Sigmoid colon (tissue), 7 donors: ENCODE measurements around the gene C1orf167. TPM values are rescaled to one million over a fixed set of nuclear protein-coding genes. Genes with fewer than 3 reads are reported as not detected.
A peak's percentile ranks its signal among the peaks of the same experiment; 100 is the strongest.

Experiments used
- DNase-seq: peaks from one replicate; pipeline ENCODE4 v3.0.0-alpha.2; 2019
- H3K27ac ChIP-seq, 4 donors: fragments of 200-600 bp; sonication (generic); one replicate each; pipeline ENCODE4 v1.5.1; 2016 to 2019; ENCODE audit warnings: mild to moderate bottlenecking in 1 of 4
- H3K27me3 ChIP-seq, 3 donors: fragments of 200-600 bp; sonication (generic); one replicate each; pipeline ENCODE4 v1.5.1; 2019; ENCODE audit warnings: mild to moderate bottlenecking in 1 of 3
- H3K36me3 ChIP-seq, 4 donors: fragments of 200-600 bp; sonication (generic); one replicate each; pipeline ENCODE4 v1.5.1; 2016 to 2019
- H3K4me1 ChIP-seq, 4 donors: fragments of 200-600 bp; sonication (generic); one replicate each; pipeline ENCODE4 v1.5.1; 2017 to 2019
- H3K4me3 ChIP-seq, 4 donors: fragments of 200-600 bp; sonication (generic); one replicate each; pipeline ENCODE4 v1.5.1; 2017 to 2019; ENCODE audit warnings: mild to moderate bottlenecking in 2 of 4, moderate library complexity in 1 of 4
- H3K9me3 ChIP-seq, 4 donors: fragments of 200-600 bp in 3 of 4; sonication (generic) in 3 of 4; one replicate each; pipeline versions ENCODE4 v1.5.1 to v1.6.1; 2013 to 2019
- CTCF ChIP-seq, 4 experiments: fragments of 450-650 bp in 3 of 4; fragments of 200-600 bp in 1 of 4; IDR thresholded peaks; one replicate each; pipeline ENCODE4 v1.5.1; 2016 to 2019; ENCODE audit warnings: antibody characterized with exemption in 4 of 4, mild to moderate bottlenecking in 3 of 4, moderate library complexity in 2 of 4
- EP300 ChIP-seq, 4 donors: sonication (generic); formaldehyde crosslinking; IDR thresholded peaks; one replicate each; pipeline ENCODE4 v1.6.1; 2017; ENCODE audit warnings: antibody characterized with exemption in 4 of 4
- POLR2A ChIP-seq, 2 donors: fragments of 450-650 bp; IDR thresholded peaks; one replicate each; pipeline ENCODE4 v1.6.1; 2016; ENCODE audit warnings: antibody characterized with exemption in 2 of 2, mild to moderate bottlenecking in 2 of 2, moderate library complexity in 2 of 2
- POLR2AphosphoS5 ChIP-seq, 4 donors: sonication (generic); formaldehyde crosslinking; IDR thresholded peaks; one replicate each; pipeline ENCODE4 v1.6.1; 2017; ENCODE audit warnings: antibody characterized with exemption in 4 of 4
- WGBS, 2 donors: extraction: QIAGEN DNeasy Blood & Tissue Kit; methylation state at CpG; one replicate each; pipeline ENCODE4 v1.1.7; 2013; 5-methylcytosine and 5-hydroxymethylcytosine counted together
- intact Hi-C: fragments of 100-400 bp; cut with DNase I; formaldehyde crosslinking; loops from one replicate; pipeline ENCODE4 v1.15.1; 2023
- polyA plus RNA-seq, 3 donors: library from polyadenylated mRNA; stranded (reverse); fragments of 200-250 nt; gene quantifications; one replicate each; pipeline ENCODE4 v1.2.3, GENCODE V29; 2013
- total RNA-seq, 4 donors: library from RNA; depleted of rRNA; stranded (reverse); fragments of >200 nt; gene quantifications; one replicate each; pipeline ENCODE4 v1.1.0, GENCODE V29; 2016
- donor health status: healthy with polysubstance abuse.
- donor health status: Bipolar disorder and iron deficiency.
- donor health status: healthy.

Gene C1orf167
- total and polyA plus RNA-seq, 7 donors: 0.66 to 2.4 (median 1.7) TPM; not detected in 1

GRCh38 chr1:11796036-11796828 is 34.2 kb downstream of the C1orf167 start:
- Histone ChIP-seq H3K4me1 (peaks cover 0 to 9% (median 8%) of the 10 kb centered on the region in 4 donors), H3K27ac (peak overlapping the region in 2 of 4 donors; percentile 2 to 8), H3K27me3 (no peaks in the 10 kb centered on the region), H3K36me3 (peaks cover 33 to 90% (median 42%) of the 10 kb centered on the region in 4 donors), H3K4me3 (no peak overlapping the region), H3K9me3 (no peaks in the 10 kb centered on the region)
- 96% methylated on average over 15 of the region's 15 CpGs for WGBS, 2 donors
- TF ChIP-seq CTCF (IDR thresholded peaks at IDR 0.05) (no peak), POLR2AphosphoS5 (IDR thresholded peaks at IDR 0.05) (no peak), POLR2A (IDR thresholded peaks at IDR 0.05) (no peak), EP300 (IDR thresholded peaks at IDR 0.05) (no peak)
- intact Hi-C loops: no loop called here
- peak; percentile 65 for DNase-seq

DNA sequence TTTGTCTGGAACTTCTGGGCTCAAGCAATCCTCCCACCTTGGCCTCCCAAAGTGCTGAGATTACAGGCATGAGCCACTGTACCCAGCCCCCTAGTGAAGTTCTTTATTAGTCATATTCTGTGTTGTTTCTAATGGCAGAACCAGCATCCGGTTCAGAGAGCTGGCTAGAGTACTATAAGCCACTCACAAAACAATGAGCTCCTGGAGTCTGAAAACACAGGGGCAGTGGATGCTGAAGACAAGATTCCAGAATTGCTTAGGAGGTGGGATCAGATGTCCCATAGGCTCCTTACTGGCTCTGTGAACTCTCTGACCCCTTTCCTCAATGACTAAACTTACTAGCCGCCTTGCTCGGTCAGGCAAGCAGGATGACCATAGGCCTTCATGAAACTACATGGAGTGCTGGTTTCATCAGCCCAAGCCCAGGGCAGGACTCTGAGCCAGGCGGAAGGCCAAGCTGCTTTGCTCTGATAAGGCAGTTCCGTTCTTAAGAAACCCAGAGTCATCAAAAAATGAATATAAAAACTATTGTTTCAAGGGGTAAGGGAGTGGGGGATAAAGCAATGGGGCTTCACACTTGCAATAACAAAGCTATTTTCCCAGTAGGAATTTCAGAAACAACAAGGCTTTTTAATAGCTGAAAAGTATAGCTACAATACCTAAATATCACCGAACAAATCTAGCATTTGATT is 35.7 kb downstream of the C1orf167 start:
- no peaks in the 10 kb centered on the region for H3K9me3 ChIP-seq
- H3K27ac ChIP-seq: peak overlapping the region in 2 of 4 donors; percentile 9 to 32
- no peaks in the 10 kb centered on the region for H3K27me3 ChIP-seq
- no peak overlapping the region for H3K4me3 ChIP-seq
- WGBS, 2 donors: 88 to 92% methylated on average over 6 of the region's 6 CpGs
- intact Hi-C loops: no loop called here
- peak; percentile 58 for DNase-seq
- TF ChIP-seq EP300 (IDR thresholded peaks at IDR 0.05) (no peak), CTCF (IDR thresholded peaks at IDR 0.05) (no peak), POLR2AphosphoS5 (IDR thresholded peaks at IDR 0.05) (no peak), POLR2A (IDR thresholded peaks at IDR 0.05) (no peak)
- peaks cover 33 to 79% (median 39%) of the 10 kb centered on the region in 4 donors for H3K36me3 ChIP-seq
- peaks cover 0 to 14% (median 11%) of the 10 kb centered on the region in 4 donors for H3K4me1 ChIP-seq

DNA sequence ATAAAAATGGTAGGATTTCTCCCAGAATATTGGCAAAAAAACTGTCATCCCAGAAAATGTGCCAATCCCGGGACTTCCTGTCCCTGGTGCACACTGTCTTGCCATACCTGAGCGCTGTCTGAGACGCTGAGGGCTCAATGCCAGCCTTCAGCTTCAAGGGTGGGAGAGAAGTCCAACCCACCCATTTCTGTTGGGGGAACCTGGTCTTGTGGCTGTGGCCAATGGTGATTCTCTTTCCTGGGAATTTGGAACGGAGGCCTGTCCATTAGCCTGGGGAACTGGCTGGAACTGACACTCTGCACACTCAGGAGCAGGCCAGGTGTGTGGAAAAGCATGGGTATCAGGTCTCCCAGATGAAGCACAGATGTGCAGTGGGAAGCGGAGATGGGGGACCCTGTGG is 37.1 kb downstream of the C1orf167 start:
- intact Hi-C loops: no loop called here
- Histone ChIP-seq H3K36me3 (peaks cover 27 to 66% (median 32%) of the 10 kb centered on the region in 4 donors), H3K27ac (no peak overlapping the region)

DNA sequence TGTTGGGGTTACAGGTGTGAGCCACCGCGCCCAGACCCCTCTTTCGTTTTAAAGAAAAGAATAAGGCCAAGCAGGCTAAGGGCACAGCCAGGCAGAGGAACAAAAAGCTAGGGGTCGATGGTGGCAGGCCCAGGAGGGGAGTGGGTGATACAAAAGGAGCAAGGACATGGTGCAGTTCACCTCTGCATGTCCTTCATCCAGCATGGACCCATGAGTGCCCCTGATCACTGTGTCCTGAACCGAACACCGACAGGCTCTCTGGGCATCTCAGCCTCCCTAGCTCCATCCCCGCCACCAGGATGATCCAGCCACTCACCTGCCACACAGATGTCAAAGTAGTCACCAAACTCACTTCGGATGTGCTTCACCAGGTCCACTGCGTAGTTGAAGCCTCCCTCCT is 37.9 kb downstream of the C1orf167 start:
- H3K27ac ChIP-seq: no peak overlapping the region
- H3K36me3 ChIP-seq: peaks cover 22 to 58% (median 24%) of the 10 kb centered on the region in 4 donors
- H3K4me1 ChIP-seq: peaks cover 0 to 36% (median 32%) of the 10 kb centered on the region in 4 donors
- no peaks in the 10 kb centered on the region for H3K27me3 ChIP-seq
- intact Hi-C loops: loop anchor here (5.0 to 10.0 kb wide), 2 partner anchors 148 to 525 kb away; partner anchors contain the start of genes FBXO2, FBXO44 and UBIAD1
- 95 to 98% methylated on average over 9 of the region's 9 CpGs for WGBS, 2 donors
- peak; percentile 45 for DNase-seq
- no peak overlapping the region for H3K4me3 ChIP-seq
- H3K9me3 ChIP-seq: no peaks in the 10 kb centered on the region
- TF ChIP-seq POLR2A (IDR thresholded peaks at IDR 0.05): no peak
- TF ChIP-seq CTCF (IDR thresholded peaks at IDR 0.05): no peak
- TF ChIP-seq POLR2AphosphoS5 (IDR thresholded peaks at IDR 0.05): no peak
- TF ChIP-seq EP300 (IDR thresholded peaks at IDR 0.05): no peak

More for the DNA sequence above, 37.1 kb downstream of the C1orf167 start:
- Histone ChIP-seq H3K27me3 (no peaks in the 10 kb centered on the region), H3K4me1 (peaks cover 0 to 28% (median 24%) of the 10 kb centered on the region in 4 donors), H3K4me3 (no peak overlapping the region), H3K9me3 (no peaks in the 10 kb centered on the region)
- DNase-seq: peak; percentile 37
- TF ChIP-seq EP300 (IDR thresholded peaks at IDR 0.05) (no peak), POLR2AphosphoS5 (IDR thresholded peaks at IDR 0.05) (no peak), POLR2A (IDR thresholded peaks at IDR 0.05) (no peak), CTCF (IDR thresholded peaks at IDR 0.05) (no peak)
- WGBS, 2 donors: 96 to 97% methylated on average over 5 of the region's 5 CpGs
